ENCODE data around the gene ID4.

GRCh38 chr6:19852090-19852457, 14.9 kb downstream of the ID4 start:
- no peak for TF ChIP-seq CTCF (IDR thresholded peaks at IDR 0.05)
- TF ChIP-seq POLR2A (IDR thresholded peaks at IDR 0.05): no peak

Measured in ovary (tissue), 3 donors.